ENCODE measurements around the gene DOK3.

Gene DOK3

DNA sequence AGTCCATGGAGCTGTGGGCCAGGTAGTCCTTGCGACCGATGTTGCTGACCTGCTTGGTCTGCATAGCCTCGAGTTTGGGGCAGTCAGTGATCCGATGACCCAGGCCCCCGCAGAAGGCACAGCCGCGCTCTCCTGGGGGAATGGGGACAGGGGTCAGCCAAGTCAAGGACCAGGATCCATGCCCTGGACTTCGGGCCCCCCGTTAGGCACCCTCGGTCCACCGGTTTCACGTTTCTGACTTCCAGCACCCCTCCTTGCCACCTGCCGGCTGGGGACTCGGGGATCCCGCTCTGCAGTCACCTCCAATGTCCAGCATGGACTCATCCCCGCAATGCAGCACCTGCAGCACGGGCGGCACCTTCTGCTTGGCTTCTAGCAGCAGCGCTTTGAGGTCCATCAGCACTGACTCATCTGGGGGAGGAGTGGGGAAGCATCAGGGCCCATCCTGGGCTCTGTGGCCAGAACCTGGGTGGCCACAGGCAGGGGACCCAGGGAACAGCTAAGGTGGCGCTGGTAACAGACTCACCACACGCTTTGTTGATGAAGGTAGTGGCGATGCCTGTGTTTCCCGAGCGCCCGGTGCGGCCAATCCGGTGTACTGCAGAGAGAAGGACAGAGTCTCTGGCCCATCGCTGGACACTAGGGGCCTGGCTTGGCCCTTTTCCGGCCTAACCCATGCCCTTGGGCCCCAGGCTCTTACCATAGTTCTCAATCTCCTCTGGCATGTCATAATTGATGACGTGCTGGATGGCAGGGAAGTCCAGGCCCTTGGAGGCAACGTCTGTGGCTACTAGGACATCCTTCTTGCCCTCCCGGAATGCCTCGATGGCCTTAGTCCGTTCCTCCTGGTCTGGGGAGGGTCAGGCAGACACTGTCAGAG is 2.4 kb upstream of the DOK3 start:
- no peak for DNase-seq

GRCh38 chr5:177511181-177511580 is 1.6 kb upstream of the DOK3 start:
- no peak for DNase-seq

DNA sequence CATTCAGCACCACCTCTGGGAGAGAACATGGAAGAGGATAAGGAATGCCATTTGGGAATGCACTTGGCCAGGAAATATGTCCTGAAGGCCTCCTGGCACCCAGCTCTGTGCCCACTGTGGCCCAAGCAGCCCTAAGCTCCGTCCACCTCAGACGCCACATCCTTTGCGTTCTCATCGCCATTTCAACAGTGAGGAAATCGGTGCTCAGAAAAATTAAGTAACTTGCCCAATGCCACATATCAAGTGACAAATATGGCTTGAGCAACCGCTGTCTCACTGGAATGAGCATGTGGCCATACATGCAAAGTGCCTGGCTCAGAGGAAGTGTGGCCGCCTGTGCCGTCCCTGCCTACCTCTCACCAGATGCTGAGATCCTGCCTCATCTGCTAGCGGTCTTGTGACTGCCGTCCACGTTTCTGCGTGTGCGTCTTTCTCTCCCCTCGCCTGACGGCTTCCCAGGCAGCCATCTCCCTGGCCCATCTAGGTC is 984 bp upstream of the DOK3 start:
- no peak for DNase-seq

GRCh38 chr5:177509991-177510566 is 453 bp upstream of the DOK3 start:
- no peak for DNase-seq

GRCh38 chr5:177508837-177509236 is 789 bp downstream of the DOK3 start:
- no peak for DNase-seq

- DNase-seq, result no peak
These were observed 1.4 kb downstream of the DOK3 start for GRCh38 chr5:177508221-177508611.

- no peak for DNase-seq
These were observed 1.9 kb downstream of the DOK3 start for GRCh38 chr5:177507596-177508220.

DNA sequence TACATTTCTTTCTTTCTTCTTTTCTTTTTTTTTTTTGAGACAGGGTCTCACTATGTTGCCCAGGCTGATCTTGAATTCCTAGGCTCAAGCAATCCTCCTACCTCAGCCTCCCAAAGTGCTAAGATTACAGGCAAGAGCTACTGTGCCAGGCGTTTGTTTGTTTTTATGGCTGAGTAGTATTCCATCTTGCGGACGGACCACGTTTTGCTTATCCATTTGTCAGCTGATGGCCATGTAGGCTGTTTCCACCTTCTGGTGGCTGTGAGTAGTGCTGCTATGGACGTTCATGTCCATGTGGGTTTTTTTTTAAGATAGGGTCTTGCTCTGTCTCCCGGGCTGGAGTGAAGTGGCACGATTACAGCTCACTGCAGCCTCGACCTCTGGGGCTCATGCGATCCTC is 2.5 kb downstream of the DOK3 start:
- no peak for DNase-seq

GRCh38 chr5:177505075-177505474 is 4.6 kb downstream of the DOK3 start:
- no peak for DNase-seq

DNA sequence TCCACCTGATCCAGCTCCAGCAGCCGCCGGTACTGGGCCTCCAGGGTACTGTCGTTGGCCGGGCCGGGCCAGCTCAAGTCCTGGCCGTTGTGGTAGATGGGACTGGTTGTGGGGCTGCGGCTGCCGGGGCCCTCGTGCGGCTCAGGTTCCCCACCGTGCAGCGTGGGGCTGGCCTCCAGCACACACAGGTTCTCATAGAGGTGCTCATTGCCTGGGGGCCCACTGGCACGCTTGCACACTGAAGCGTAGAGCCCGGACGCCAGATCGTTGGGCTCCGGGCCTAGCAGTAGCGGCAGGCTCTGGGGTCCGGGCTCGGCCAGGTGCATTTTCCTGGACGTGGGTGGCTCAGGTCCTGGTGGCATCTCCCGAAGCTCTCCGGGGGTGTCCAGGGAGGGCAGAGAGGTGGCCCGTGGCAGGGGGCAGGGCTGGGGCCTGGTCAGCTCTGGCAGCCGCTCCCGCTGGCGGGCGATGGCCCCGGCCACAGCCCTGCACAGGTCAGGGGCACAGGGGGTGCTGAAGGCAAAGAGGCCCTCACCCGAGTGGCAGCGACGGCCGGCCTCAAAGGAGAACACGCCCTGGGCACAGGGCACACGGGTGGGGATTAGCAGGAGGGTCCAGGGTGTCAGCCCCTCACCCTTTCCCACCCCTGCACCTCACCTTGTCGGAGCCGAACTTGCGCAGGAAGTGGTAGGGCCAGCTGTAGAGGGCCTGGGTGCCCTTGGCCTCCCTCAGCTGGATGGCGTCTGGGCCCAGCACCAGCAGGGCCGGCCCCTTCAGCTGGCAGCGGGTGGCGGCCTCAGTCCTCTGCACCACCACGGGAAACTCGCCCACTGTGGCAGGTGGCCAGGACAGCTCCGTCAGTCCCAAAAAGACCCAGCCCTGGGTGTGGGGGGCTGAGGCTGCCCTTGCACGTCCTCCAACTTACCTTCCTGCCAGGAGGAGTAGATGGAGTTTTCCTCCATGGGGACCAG is 5.3 kb downstream of the DOK3 start:
- no peak for DNase-seq

DNA sequence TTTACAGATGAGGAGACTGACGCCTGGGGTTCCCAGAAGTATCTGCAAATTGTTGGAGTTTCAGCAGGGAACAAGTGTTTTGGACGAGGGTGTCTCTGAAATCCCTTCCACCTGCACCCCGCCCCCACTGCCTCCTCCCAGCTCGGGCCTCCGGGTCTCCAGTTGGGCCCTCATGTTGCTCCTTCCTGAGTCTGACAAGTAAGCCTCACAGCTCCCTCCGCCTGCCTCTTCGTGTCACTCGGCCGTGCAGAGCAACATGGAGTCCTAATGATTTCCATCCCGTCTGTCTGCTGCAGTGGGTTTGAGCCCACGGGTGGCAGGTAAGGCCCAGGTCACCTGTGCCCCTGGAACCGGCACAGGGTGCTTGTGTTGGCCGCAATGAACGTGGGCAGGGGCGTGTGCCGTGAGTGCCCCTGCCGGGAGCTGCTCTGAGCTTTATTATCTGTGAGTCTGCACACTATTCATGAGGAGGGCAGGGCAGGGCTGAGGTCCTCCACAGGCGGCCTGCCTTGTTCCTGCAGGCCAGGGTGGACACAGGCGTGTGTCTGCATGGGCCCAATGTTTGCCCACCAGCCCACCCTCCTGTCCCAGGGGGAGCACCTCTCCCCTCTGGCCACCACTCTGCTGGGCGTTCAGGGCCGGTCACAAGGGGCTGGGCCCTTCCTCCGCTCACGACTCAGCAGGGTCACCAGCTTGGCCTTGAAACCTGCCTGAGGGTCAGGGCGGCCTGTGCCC is 6.1 kb downstream of the DOK3 start:
- no peak for DNase-seq

DNA sequence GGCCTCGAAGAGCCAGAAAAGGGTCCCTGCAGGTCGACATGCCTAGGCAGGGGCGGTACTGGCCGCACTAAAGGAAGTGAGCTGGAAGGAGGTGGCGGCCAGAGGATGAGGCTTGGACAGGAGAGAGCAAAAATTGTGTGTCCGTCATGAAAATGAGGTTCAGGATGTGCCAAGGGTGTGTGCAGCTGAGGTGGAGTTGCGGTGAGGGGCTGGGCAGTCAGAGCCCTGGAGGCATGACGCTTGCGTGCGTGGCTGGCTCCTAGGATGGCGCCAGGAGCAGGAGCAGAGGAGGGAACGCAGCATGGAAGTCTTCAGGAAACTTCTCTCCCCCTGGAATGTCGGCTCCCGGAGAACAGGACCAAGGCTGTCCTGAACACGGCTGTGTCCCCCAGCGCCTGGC is 6.7 kb downstream of the DOK3 start:
- DNase-seq, result no peak

- DNase-seq, result no peak
These were observed 7.5 kb downstream of the DOK3 start for GRCh38 chr5:177501874-177502678.

DNA sequence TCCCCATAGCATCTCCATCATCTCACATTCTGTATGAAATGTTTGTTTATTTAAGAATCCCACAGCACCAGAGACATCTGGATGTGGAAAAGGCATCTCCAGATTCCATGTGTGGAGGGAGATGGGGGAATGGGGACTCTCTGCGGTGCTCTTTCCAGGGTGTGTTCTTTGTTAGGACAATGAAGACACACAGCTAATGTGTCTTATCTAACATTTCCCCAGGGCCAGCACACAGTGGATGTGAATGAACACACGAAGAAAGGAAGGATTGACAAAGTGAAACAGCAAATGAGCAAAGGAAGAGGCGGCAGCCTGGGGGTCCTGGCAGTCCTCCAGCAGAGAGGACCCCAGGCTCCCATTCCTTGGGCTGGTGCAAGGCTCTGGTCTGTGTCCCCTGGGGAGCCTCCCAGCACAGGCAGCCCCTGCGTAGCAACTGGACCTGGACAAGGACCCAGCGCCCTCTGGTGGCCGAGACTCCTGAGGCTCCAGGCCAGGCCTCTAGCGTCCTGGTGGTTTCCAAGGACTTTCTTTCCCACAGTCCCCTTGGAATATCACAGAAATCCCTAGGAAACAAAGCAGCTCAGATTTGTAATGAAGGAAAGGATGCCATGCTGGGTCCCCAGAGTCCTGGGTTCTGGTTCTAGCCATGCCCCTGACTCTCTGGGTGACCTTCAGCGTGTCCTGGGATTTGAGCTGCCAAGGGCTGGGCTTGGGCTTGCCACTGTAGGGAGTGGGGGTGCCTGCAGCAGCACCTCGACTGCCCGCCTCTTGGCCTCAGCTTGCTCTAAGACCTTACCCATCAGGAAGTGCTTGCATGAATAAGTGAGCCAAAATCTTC is 8.7 kb downstream of the DOK3 start:
- peak; percentile 79 to 84 for DNase-seq

- DNase-seq, result no peak
These were observed 9.8 kb downstream of the DOK3 start for GRCh38 chr5:177499842-177500241.

DNA sequence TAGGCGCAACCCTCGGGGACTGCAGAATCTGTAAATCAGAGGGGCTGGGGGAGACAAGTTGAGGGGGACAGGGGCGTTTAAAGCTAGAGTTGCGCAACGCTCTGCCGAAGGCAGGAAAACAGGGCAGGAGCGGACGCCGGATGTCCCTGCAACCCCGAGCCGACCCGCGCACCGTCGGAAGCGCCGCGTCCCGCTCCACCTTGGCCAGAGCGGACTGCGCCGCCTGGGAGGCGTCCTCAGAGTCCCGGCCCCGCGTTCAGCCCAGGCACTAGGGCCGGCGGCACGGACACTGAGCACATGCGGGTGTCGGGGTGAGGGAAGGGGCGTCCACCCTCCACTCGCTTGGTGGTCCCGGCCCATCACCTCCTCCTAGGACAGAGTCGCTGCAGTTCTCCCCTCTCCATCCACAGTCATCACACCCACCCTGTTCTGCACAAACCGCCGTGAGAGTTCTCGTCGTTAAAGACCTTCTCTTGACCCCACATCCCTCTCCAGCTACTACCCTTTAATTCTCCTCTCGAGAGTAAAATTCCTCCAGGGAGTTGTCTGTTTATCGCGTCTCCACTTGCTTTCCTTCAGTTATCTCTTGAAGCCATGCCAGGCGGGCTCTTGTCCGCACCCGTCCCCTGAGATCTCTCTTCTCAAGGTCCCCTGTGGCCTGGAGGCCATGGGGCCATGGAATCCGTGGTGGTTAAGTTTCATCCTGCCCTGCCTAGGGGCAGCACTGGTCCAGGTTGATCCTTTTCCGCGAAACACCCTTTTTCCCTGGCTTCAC is 11.4 kb downstream of the DOK3 start:
- no peak for DNase-seq

GRCh38 chr5:177497292-177498012 is 12.2 kb downstream of the DOK3 start, which contains the start of gene PDLIM7:
Gene PDLIM7 (minus strand): TSS chr5:177497604. CDS start chr5:177496512, 1,092 bp downstream.
- DNase-seq, result peak; percentile 88 to 93

GRCh38 chr5:177496727-177497291 is 12.8 kb downstream of the DOK3 start:
- DNase-seq, result peak; percentile 19 to 46

Data from NCI-H2081 (cell line).